ENCODE results near the gene MYLK4.

Gene MYLK4

GRCh38 chr6:2713473-2714110 lies 37.1 kb downstream of the MYLK4 start:
- Histone ChIP-seq H3K27me3 (ENCODE audit: insufficient read depth, low read depth, severe bottlenecking) (peaks cover 38% of the 10 kb centered on the region), H3K27ac (no peak overlapping the region), H3K9me3 (ENCODE audit: severe bottlenecking) (no peaks in the 10 kb centered on the region), H3K4me3 (ENCODE audit: low read depth, low read length) (no peak overlapping the region), H3K36me3 (no peaks in the 10 kb centered on the region)
- TF ChIP-seq CTCF (IDR thresholded peaks at IDR 0.05; ENCODE audit: low read depth, low read length), result no peak
- no peak for DNase-seq

- TF ChIP-seq CTCF (IDR thresholded peaks at IDR 0.05; ENCODE audit: low read depth, low read length), result no peak
- DNase-seq, result no peak
- Histone ChIP-seq H3K27ac (no peak overlapping the region), H3K9me3 (ENCODE audit: severe bottlenecking) (no peaks in the 10 kb centered on the region), H3K27me3 (ENCODE audit: insufficient read depth, low read depth, severe bottlenecking) (peaks cover 33% of the 10 kb centered on the region), H3K4me3 (ENCODE audit: low read depth, low read length) (no peak overlapping the region), H3K36me3 (no peaks in the 10 kb centered on the region)
These were observed 38.6 kb downstream of the MYLK4 start for GRCh38 chr6:2712102-2712501.

- DNase-seq, result no peak
- no peak for TF ChIP-seq CTCF (IDR thresholded peaks at IDR 0.05; ENCODE audit: low read depth, low read length)
- Histone ChIP-seq H3K9me3 (ENCODE audit: severe bottlenecking) (no peaks in the 10 kb centered on the region), H3K27me3 (ENCODE audit: insufficient read depth, low read depth, severe bottlenecking) (peaks cover 37% of the 10 kb centered on the region), H3K27ac (no peak overlapping the region), H3K36me3 (no peaks in the 10 kb centered on the region), H3K4me3 (ENCODE audit: low read depth, low read length) (no peak overlapping the region)
These were observed 40.3 kb downstream of the MYLK4 start for GRCh38 chr6:2710412-2710811.

- TF ChIP-seq CTCF (IDR thresholded peaks at IDR 0.05; ENCODE audit: low read depth, low read length), result no peak
- H3K27ac ChIP-seq, result no peak overlapping the region
- no peak for DNase-seq
These were observed 42.3 kb downstream of the MYLK4 start for GRCh38 chr6:2708456-2708855.

GRCh38 chr6:2706558-2706957 lies 44.2 kb downstream of the MYLK4 start:
- no peak for TF ChIP-seq CTCF (IDR thresholded peaks at IDR 0.05; ENCODE audit: low read depth, low read length)
- H3K36me3 ChIP-seq, result no peaks in the 10 kb centered on the region
- H3K4me3 ChIP-seq (ENCODE audit: low read depth, low read length), result no peak overlapping the region
- no peaks in the 10 kb centered on the region for H3K9me3 ChIP-seq (ENCODE audit: severe bottlenecking)
- peaks cover 46% of the 10 kb centered on the region for H3K27me3 ChIP-seq (ENCODE audit: insufficient read depth, low read depth, severe bottlenecking)
- H3K27ac ChIP-seq, result no peak overlapping the region
- DNase-seq, result no peak

More at GRCh38 chr6:2708456-2708855, 42.3 kb downstream of the MYLK4 start:
- no peak overlapping the region for H3K4me3 ChIP-seq (ENCODE audit: low read depth, low read length)
- peaks cover 44% of the 10 kb centered on the region for H3K27me3 ChIP-seq (ENCODE audit: insufficient read depth, low read depth, severe bottlenecking)
- H3K9me3 ChIP-seq (ENCODE audit: severe bottlenecking), result no peaks in the 10 kb centered on the region
- no peaks in the 10 kb centered on the region for H3K36me3 ChIP-seq

GRCh38 chr6:2705256-2705655 lies 45.5 kb downstream of the MYLK4 start:
- no peak for DNase-seq
- no peak for TF ChIP-seq CTCF (IDR thresholded peaks at IDR 0.05; ENCODE audit: low read depth, low read length)
- Histone ChIP-seq H3K9me3 (ENCODE audit: severe bottlenecking) (no peaks in the 10 kb centered on the region), H3K27ac (no peak overlapping the region), H3K36me3 (no peaks in the 10 kb centered on the region), H3K27me3 (ENCODE audit: insufficient read depth, low read depth, severe bottlenecking) (peaks cover 43% of the 10 kb centered on the region), H3K4me3 (ENCODE audit: low read depth, low read length) (no peak overlapping the region)
